ENCODE measurements around the gene GCDH.
"Not testable (repeated sequence)": the region's sequence is repeated elsewhere in the genome, so short reads cannot be mapped to it uniquely, and the experiment has no call there.

GCDH gene

GRCh38 chr19:12884926-12885748 lies 5.8 kb upstream of the GCDH start:
- Mint-ChIP-seq H3K9me3 (ENCODE audit: low read depth) (no peaks in the 10 kb centered on the region), H3K27me3 (no peaks in the 10 kb centered on the region), H3K4me1 (ENCODE audit: low read depth) (peaks cover 15% of the 10 kb centered on the region), H3K36me3 (no peaks in the 10 kb centered on the region), H3K27ac (peak overlapping the region; percentile 85), H3K4me3 (peak overlapping the region; percentile 87)

GRCh38 chr19:12885749-12886650 lies 5.0 kb upstream of the GCDH start:
- Mint-ChIP-seq H3K9me3 (ENCODE audit: low read depth) (no peaks in the 10 kb centered on the region), H3K27ac (peak overlapping the region; percentile 54), H3K27me3 (no peaks in the 10 kb centered on the region), H3K36me3 (peaks cover under 1% of the 10 kb centered on the region), H3K4me3 (peak overlapping the region; percentile 77), H3K4me1 (ENCODE audit: low read depth) (peaks cover 14% of the 10 kb centered on the region)

GRCh38 chr19:12886651-12886968 lies 4.3 kb upstream of the GCDH start:
- Mint-ChIP-seq H3K4me3 (peak overlapping the region; percentile 77), H3K4me1 (ENCODE audit: low read depth) (peaks cover 17% of the 10 kb centered on the region), H3K36me3 (peaks cover 3% of the 10 kb centered on the region), H3K27me3 (no peaks in the 10 kb centered on the region), H3K9me3 (ENCODE audit: low read depth) (no peaks in the 10 kb centered on the region), H3K27ac (peak overlapping the region; percentile 54)

GRCh38 chr19:12886969-12887747 lies 3.8 kb upstream of the GCDH start, which contains the start of gene KLF1:
TSS of gene KLF1 (minus strand) at chr19:12887201. CDS start at chr19:12887140, 61 bp downstream.
- Mint-ChIP-seq H3K4me1 (ENCODE audit: low read depth) (peaks cover 22% of the 10 kb centered on the region), H3K27ac (peak within 1 kb of the TSS; percentile 54), H3K27me3 (no peaks in the 10 kb centered on the region), H3K9me3 (ENCODE audit: low read depth) (no peaks in the 10 kb centered on the region), H3K36me3 (peaks cover 3% of the 10 kb centered on the region), H3K4me3 (peak within 1 kb of the TSS; percentile 77)

GRCh38 chr19:12888006-12888603 lies 2.9 kb upstream of the GCDH start:
- H3K4me3 Mint-ChIP-seq, result no peak overlapping the region
- peaks cover 3% of the 10 kb centered on the region for H3K36me3 Mint-ChIP-seq
- H3K9me3 Mint-ChIP-seq (ENCODE audit: low read depth), result no peaks in the 10 kb centered on the region
- no peaks in the 10 kb centered on the region for H3K27me3 Mint-ChIP-seq
- H3K4me1 Mint-ChIP-seq (ENCODE audit: low read depth), result peaks cover 22% of the 10 kb centered on the region
- no peak overlapping the region for H3K27ac Mint-ChIP-seq

- peaks cover 23% of the 10 kb centered on the region for H3K4me1 Mint-ChIP-seq (ENCODE audit: low read depth)
- peak overlapping the region; percentile 99 for H3K4me3 Mint-ChIP-seq
- H3K27ac Mint-ChIP-seq, result peak overlapping the region; percentile 95
- H3K9me3 Mint-ChIP-seq (ENCODE audit: low read depth); H3K27me3 Mint-ChIP-seq; H3K36me3 Mint-ChIP-seq: not testable (repeated sequence)
Observed at GRCh38 chr19:12890299-12890786, 617 bp upstream of the GCDH start.

GRCh38 chr19:12891553-12892021 lies 627 bp downstream of the GCDH start:
- Mint-ChIP-seq H3K36me3 (peaks cover 3% of the 10 kb centered on the region), H3K4me1 (ENCODE audit: low read depth) (peaks cover 23% of the 10 kb centered on the region), H3K4me3 (peak overlapping the region; percentile 99), H3K27me3 (no peaks in the 10 kb centered on the region), H3K27ac (peak overlapping the region; percentile 95), H3K9me3 (ENCODE audit: low read depth) (no peaks in the 10 kb centered on the region)

GRCh38 chr19:12893582-12893981 lies 2.6 kb downstream of the GCDH start:
- H3K36me3 Mint-ChIP-seq, result peaks cover 4% of the 10 kb centered on the region
- H3K4me1 Mint-ChIP-seq (ENCODE audit: low read depth), result peaks cover 23% of the 10 kb centered on the region
- H3K27me3 Mint-ChIP-seq, result no peaks in the 10 kb centered on the region
- no peak overlapping the region for H3K27ac Mint-ChIP-seq
- H3K4me3 Mint-ChIP-seq, result peak overlapping the region; percentile 36
- no peaks in the 10 kb centered on the region for H3K9me3 Mint-ChIP-seq (ENCODE audit: low read depth)

- no peak overlapping the region for H3K27ac Mint-ChIP-seq
- peaks cover 12% of the 10 kb centered on the region for H3K4me1 Mint-ChIP-seq (ENCODE audit: low read depth)
- H3K4me3 Mint-ChIP-seq, result no peak overlapping the region
- H3K9me3 Mint-ChIP-seq (ENCODE audit: low read depth), result no peaks in the 10 kb centered on the region
- H3K36me3 Mint-ChIP-seq, result peaks cover 2% of the 10 kb centered on the region
- H3K27me3 Mint-ChIP-seq, result no peaks in the 10 kb centered on the region
Observed at GRCh38 chr19:12896460-12896859, 5.5 kb downstream of the GCDH start.

- no peaks in the 10 kb centered on the region for H3K9me3 Mint-ChIP-seq (ENCODE audit: low read depth)
- H3K4me1 Mint-ChIP-seq (ENCODE audit: low read depth), result no peaks in the 10 kb centered on the region
- no peaks in the 10 kb centered on the region for H3K27me3 Mint-ChIP-seq
- no peak overlapping the region for H3K4me3 Mint-ChIP-seq
- no peak overlapping the region for H3K27ac Mint-ChIP-seq
- H3K36me3 Mint-ChIP-seq, result peaks cover 2% of the 10 kb centered on the region
Observed at GRCh38 chr19:12899891-12900518, 9.0 kb downstream of the GCDH start.

GRCh38 chr19:12907166-12907565 lies 16.2 kb downstream of the GCDH start:
- Mint-ChIP-seq H3K27me3 (no peaks in the 10 kb centered on the region), H3K9me3 (ENCODE audit: low read depth) (no peaks in the 10 kb centered on the region), H3K36me3 (no peaks in the 10 kb centered on the region), H3K27ac (no peak overlapping the region), H3K4me1 (ENCODE audit: low read depth) (no peaks in the 10 kb centered on the region), H3K4me3 (no peak overlapping the region)

- Mint-ChIP-seq H3K36me3 (no peaks in the 10 kb centered on the region), H3K4me1 (ENCODE audit: low read depth) (peaks cover 25% of the 10 kb centered on the region), H3K4me3 (no peak overlapping the region), H3K9me3 (ENCODE audit: low read depth) (no peaks in the 10 kb centered on the region), H3K27ac (peak overlapping the region; percentile 50), H3K27me3 (no peaks in the 10 kb centered on the region)
Observed at GRCh38 chr19:12912571-12912970, 21.6 kb downstream of the GCDH start.

GRCh38 chr19:12913011-12913561 lies 22.1 kb downstream of the GCDH start:
- peaks cover 25% of the 10 kb centered on the region for H3K4me1 Mint-ChIP-seq (ENCODE audit: low read depth)
- no peaks in the 10 kb centered on the region for H3K9me3 Mint-ChIP-seq (ENCODE audit: low read depth)
- H3K36me3 Mint-ChIP-seq, result no peaks in the 10 kb centered on the region
- no peak overlapping the region for H3K27ac Mint-ChIP-seq
- no peaks in the 10 kb centered on the region for H3K27me3 Mint-ChIP-seq
- H3K4me3 Mint-ChIP-seq, result no peak overlapping the region

Measured in activated naive CD8-positive, alpha-beta T cell (primary cell).